Central memory CD4-positive, alpha-beta T cell (primary cell): ENCODE results near the gene AK4.
"Not testable (repeated sequence)": the region's sequence is repeated elsewhere in the genome, so short reads cannot be mapped to it uniquely, and the experiment has no call there.

ENCODE experiments used
- DNase-seq: peaks from one replicate; pipeline ENCODE4 v3.0.0; 2022

The AK4 gene

GRCh38 chr1:65214340-65215027 is 66.5 kb downstream of the AK4 start:
- DNase-seq, result no peak

GRCh38 chr1:65216989-65217388 is 69.0 kb downstream of the AK4 start:
- no peak for DNase-seq

GRCh38 chr1:65221638-65222339 is 73.8 kb downstream of the AK4 start:
- no peak for DNase-seq

GRCh38 chr1:65222340-65222940 is 74.4 kb downstream of the AK4 start:
- DNase-seq, result no peak

DNA sequence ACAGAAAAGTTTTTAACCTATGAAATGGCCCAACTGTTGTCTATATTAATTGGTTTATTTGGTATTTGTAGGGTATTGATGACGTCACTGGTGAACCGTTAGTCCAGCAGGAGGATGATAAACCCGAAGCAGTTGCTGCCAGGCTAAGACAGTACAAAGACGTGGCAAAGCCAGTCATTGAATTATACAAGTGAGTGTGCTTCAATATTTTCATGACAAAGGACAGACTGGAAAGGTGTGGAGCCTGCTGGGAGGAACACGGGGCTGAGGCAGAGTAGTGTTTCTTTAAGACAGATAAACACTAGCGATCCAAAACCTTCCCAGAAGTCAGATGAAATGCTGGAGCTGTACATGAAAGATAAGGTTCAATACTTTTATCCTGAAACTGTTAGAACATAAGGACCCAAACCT is 76.7 kb downstream of the AK4 start:
- DNase-seq, result no peak

DNA sequence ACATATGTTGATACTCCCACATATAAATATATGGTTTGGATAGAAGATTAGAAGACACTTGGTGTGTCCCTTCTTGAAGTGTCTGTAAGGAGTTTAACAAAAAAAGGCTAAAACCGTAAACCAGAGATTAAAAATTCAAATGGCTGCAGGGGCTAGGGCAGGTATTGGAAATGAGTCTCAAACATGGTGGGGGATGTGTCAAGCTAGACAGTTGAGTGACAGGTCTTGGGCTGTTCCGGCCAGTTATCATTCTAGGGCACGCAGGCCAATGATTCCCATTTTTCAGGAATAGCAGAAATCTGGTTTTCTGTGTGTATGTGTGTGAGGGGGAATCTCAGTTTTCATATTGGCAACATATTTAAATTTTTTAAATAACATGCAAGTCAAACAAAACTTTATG is 77.2 kb downstream of the AK4 start:
- DNase-seq, result no peak

GRCh38 chr1:65229201-65229600 is 81.2 kb downstream of the AK4 start:
- DNase-seq, result no peak

- DNase-seq, result no peak
These were observed 81.8 kb downstream of the AK4 start for GRCh38 chr1:65229754-65230339.

DNA sequence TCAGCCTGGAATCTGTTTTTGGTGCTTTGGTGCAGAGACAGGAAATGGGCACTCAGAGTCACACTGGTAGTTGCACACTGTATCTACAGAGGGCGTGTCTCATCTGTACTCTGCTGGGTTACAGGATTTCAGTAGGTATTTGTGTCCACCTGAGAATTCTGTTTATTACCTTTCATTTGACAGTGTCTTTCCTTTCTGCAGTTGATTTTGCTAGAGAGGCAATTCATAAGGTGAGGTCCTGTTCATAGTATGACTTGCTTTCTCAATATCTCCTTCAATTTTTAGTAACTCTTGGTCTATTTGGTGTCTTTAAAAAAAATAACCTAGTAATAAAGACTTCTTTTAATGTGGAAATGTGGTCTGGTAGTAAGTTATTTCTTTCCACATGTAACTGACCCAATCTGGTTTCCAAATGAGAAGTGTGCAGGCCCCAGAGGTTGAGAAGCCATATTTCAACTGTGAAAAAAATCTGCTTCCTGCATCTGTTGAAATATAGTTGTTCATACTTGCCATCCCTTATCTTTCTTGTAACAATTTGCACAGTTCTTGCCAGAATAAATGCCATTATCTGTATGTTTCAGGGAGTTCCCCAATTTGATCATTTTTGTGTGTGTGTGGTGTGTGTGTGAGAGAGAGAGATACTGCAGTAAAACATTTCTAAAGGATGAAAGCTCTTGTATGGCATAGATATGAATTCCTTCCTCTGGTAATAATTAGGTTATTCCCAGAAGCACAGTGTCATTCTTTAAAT is 82.9 kb downstream of the AK4 start:
- DNase-seq, result no peak

- no peak for DNase-seq
These were observed 83.8 kb downstream of the AK4 start for GRCh38 chr1:65231718-65232330.

GRCh38 chr1:65232461-65232990 is 84.5 kb downstream of the AK4 start:
- no peak for DNase-seq

- no peak for DNase-seq
These were observed 85.8 kb downstream of the AK4 start for GRCh38 chr1:65233782-65234181.

GRCh38 chr1:65235867-65236805 is 88.1 kb downstream of the AK4 start:
- DNase-seq, result peak; percentile 22

- not testable (repeated sequence) for DNase-seq
These were observed 89.1 kb downstream of the AK4 start for GRCh38 chr1:65237088-65237487.

GRCh38 chr1:65237503-65237902 is 89.5 kb downstream of the AK4 start:
- DNase-seq, result no peak

DNA sequence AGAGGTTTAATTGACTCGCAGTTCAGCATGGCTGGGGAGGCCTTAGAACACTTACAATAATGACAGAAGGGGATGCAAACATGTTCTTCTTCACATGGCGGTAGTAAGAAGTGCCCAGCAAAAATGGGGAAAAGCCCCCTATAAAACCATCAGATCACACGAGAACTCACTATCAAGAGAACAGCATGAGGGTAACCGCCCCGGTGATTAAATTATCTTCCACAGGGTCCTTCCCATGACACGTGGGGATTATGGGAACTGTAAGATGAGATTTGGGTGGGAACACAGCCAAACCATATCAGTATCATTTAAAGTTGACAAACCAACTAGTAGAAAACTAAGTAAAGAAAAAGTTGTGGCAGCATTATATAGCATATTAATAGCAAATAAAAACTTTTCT is 90.0 kb downstream of the AK4 start:
- no peak for DNase-seq

- DNase-seq, result no peak
These were observed 95.5 kb downstream of the AK4 start for GRCh38 chr1:65243491-65243890.

DNA sequence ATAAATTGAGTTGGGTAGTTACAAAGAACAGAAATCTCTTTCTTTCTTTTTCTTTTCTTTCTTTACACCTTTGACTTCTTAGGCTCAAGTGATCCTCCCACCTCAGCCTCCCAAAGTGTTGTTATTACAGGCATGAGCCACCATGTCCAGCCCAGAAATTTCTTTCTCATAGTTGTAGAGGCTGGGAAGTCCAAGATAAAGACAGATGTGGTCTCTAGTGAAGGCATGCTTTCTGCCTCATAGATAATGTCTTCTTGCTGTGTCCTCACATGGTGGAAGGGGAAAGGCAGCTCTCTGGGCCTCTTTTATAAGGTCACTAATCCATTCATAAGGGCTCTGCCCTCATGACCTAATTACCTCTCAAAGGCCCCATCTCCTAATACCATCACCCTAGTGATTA is 97.3 kb downstream of the AK4 start:
- DNase-seq, result no peak

- DNase-seq, result no peak
These were observed 99.7 kb downstream of the AK4 start for GRCh38 chr1:65247419-65248359.

DNA sequence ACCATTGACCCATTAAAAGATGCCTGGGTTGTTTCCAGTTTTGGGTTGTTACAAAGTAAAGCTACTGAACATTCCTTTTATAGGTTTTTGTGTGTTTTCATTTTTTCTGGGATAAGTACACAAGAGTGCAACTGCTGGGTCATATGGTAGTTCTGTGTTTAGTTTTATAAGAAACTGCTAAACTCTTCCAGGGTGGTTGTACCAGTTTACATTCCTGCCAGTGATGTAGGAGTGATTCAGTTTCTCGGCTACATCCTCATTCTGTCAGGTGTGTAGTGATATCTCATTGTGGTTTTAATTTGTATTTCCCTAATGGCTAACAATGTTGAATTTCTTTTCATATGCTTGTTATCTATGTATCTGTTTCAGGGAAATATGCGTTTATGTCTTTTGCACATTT is 102.8 kb downstream of the AK4 start:
- DNase-seq, result no peak
